H9 (cell line): ENCODE results near the gene PPARD. TPM values are rescaled to one million over a fixed set of nuclear protein-coding genes. Genes with fewer than 3 reads are reported as not detected.

Source experiments
- DNase-seq: peaks from one replicate; pipeline ENCODE4 v3.0.0-alpha.2; 2017
- H2AFZ ChIP-seq: one replicate; pipeline ENCODE4 v1.6.1; 2013; ENCODE audit warnings: mild to moderate bottlenecking, low read length, control low read depth, moderate library complexity
- H2AK5ac ChIP-seq: 2 replicates; pipeline ENCODE4 v1.6.1; 2013; ENCODE audit warnings: low read length, control low read depth, mixed read lengths; ENCODE audit not compliant: insufficient read length
- H2BK120ac ChIP-seq: one replicate; pipeline ENCODE4 v1.6.1; 2013; ENCODE audit warnings: low read depth, mild to moderate bottlenecking, low read length, control low read depth, inconsistent platforms; ENCODE audit not compliant: poor library complexity, severe bottlenecking
- H2BK12ac ChIP-seq: 2 replicates; pipeline ENCODE4 v1.6.1; 2013; ENCODE audit warnings: low read length, control low read depth, mixed read lengths, low read depth; ENCODE audit not compliant: insufficient read length
- H2BK15ac ChIP-seq: 2 replicates; pipeline ENCODE4 v1.6.1; 2013; ENCODE audit warnings: low read depth, low read length, control low read depth
- H2BK20ac ChIP-seq: one replicate; pipeline ENCODE4 v1.6.1; 2013; ENCODE audit warnings: low read depth, mild to moderate bottlenecking, low read length, control low read depth, inconsistent platforms; ENCODE audit not compliant: poor library complexity, severe bottlenecking
- H2BK5ac ChIP-seq: 2 replicates; pipeline ENCODE4 v1.6.1; 2013; ENCODE audit warnings: low read length, control low read depth, mixed read lengths; ENCODE audit not compliant: insufficient read length
- H3K14ac ChIP-seq: 2 replicates; pipeline ENCODE4 v1.6.1; 2013; ENCODE audit warnings: low read length, control low read depth; ENCODE audit not compliant: insufficient read depth
- H3K18ac ChIP-seq: 2 replicates; pipeline ENCODE4 v1.6.1; 2013; ENCODE audit warnings: low read depth, mild to moderate bottlenecking, mixed read lengths, low read length, control low read depth; ENCODE audit not compliant: insufficient read length
- H3K23ac ChIP-seq: 2 replicates; pipeline ENCODE4 v1.6.1; 2013; ENCODE audit warnings: low read length, control low read depth, mixed read lengths, low read depth; ENCODE audit not compliant: insufficient read length
- H3K23me2 ChIP-seq: 2 replicates; pipeline ENCODE4 v1.6.1; 2013; ENCODE audit warnings: low read depth, mild to moderate bottlenecking, mixed read lengths, low read length, control low read depth; ENCODE audit not compliant: insufficient read length, poor library complexity, severe bottlenecking
- H3K27ac ChIP-seq: 2 replicates; pipeline ENCODE4 v1.5.1; 2013; ENCODE audit warnings: low read length, control low read depth, mixed read lengths, low read depth; ENCODE audit not compliant: insufficient read length
- H3K27me3 ChIP-seq: 2 replicates; pipeline ENCODE4 v1.6.1; 2013; ENCODE audit warnings: low read length, control low read depth, inconsistent platforms; ENCODE audit not compliant: insufficient read depth
- H3K4ac ChIP-seq: 2 replicates; pipeline ENCODE4 v1.6.1; 2013; ENCODE audit warnings: low read depth, mild to moderate bottlenecking, control low read depth, inconsistent platforms, low read length, moderate library complexity
- H3K4me1 ChIP-seq: 2 replicates; pipeline ENCODE4 v1.6.1; 2013; ENCODE audit warnings: low read length, control low read depth, inconsistent platforms; ENCODE audit not compliant: insufficient read depth
- H3K4me2 ChIP-seq: 2 replicates; pipeline ENCODE4 v1.6.1; 2013; ENCODE audit warnings: low read length, control low read depth, mixed read lengths; ENCODE audit not compliant: insufficient read length, insufficient read depth
- H3K56ac ChIP-seq: 2 replicates; pipeline ENCODE4 v1.6.1; 2013; ENCODE audit warnings: low read depth, mild to moderate bottlenecking, mixed read lengths, low read length, control low read depth; ENCODE audit not compliant: insufficient read length
- H3K79me1 ChIP-seq: 2 replicates; pipeline ENCODE4 v1.6.1; 2013; ENCODE audit warnings: low read depth, mild to moderate bottlenecking, moderate library complexity, low read length, control low read depth, inconsistent platforms; ENCODE audit not compliant: insufficient read depth, poor library complexity, severe bottlenecking
- H3K79me2 ChIP-seq: 2 replicates; pipeline ENCODE4 v1.6.1; 2013; ENCODE audit warnings: low read length, control low read depth, inconsistent platforms; ENCODE audit not compliant: insufficient read depth
- H3K9ac ChIP-seq: 2 replicates; pipeline ENCODE4 v1.6.1; 2013; ENCODE audit warnings: low read length, control low read depth, mixed read lengths; ENCODE audit not compliant: insufficient read length; ENCODE audit errors: extremely low read depth
- H3K9me3 ChIP-seq: one replicate; pipeline ENCODE4 v1.6.1; 2013; ENCODE audit warnings: low read depth, low read length, inconsistent platforms; ENCODE audit not compliant: control insufficient read depth
- H3T11ph ChIP-seq: one replicate; pipeline ENCODE4 v1.6.1; 2013; ENCODE audit warnings: mild to moderate bottlenecking, low read length, control low read depth, inconsistent platforms
- H4K20me1 ChIP-seq: one replicate; pipeline ENCODE4 v1.6.1; 2013; ENCODE audit not compliant: control insufficient read depth, insufficient read length, insufficient read depth
- H4K5ac ChIP-seq: 2 replicates; pipeline ENCODE4 v1.6.1; 2013; ENCODE audit warnings: low read depth, mild to moderate bottlenecking, mixed read lengths, low read length, control low read depth; ENCODE audit not compliant: insufficient read length
- H4K8ac ChIP-seq: replicated peaks from 2 replicates; pipeline ENCODE4 v1.6.1; 2013; ENCODE audit warnings: low read length, control low read depth, mixed read lengths, low read depth; ENCODE audit not compliant: insufficient read length
- H4K91ac ChIP-seq: 2 replicates; pipeline ENCODE4 v1.6.1; 2013; ENCODE audit warnings: low read depth, mild to moderate bottlenecking, moderate library complexity, mixed read lengths, low read length, control low read depth; ENCODE audit not compliant: insufficient read length
- H3K27ac Mint-ChIP-seq, 3 experiments: 2 replicates in 2 of 3; 3 replicates in 1 of 3; pipeline ENCODE4 v1.8.0; 2020 to 2021; ENCODE audit warnings: mixed read lengths in 3 of 3, mild to moderate bottlenecking in 1 of 3, moderate library complexity in 1 of 3
- H3K27me3 Mint-ChIP-seq: 2 replicates; pipeline ENCODE4 v1.8.0; 2021; ENCODE audit warnings: low read depth, mild to moderate bottlenecking, moderate library complexity, mixed read lengths
- H3K36me3 Mint-ChIP-seq, 3 experiments: 2 replicates in 2 of 3; 3 replicates in 1 of 3; pipeline ENCODE4 v1.8.0; 2020 to 2021; ENCODE audit warnings: low read depth in 3 of 3, mixed read lengths in 3 of 3; ENCODE audit not compliant: insufficient read depth in 1 of 3
- H3K4me1 Mint-ChIP-seq, 2 experiments: 2 replicates each; pipeline ENCODE4 v1.8.0; 2020; ENCODE audit warnings: mixed read lengths in 2 of 2
- H3K4me3 Mint-ChIP-seq, 2 experiments: 2 replicates in 1 of 2; 3 replicates in 1 of 2; pipeline ENCODE4 v1.8.0; 2020 to 2021; ENCODE audit warnings: mild to moderate bottlenecking in 2 of 2, mixed read lengths in 2 of 2, moderate library complexity in 1 of 2
- H3K9me3 Mint-ChIP-seq, 2 experiments: 2 replicates in 1 of 2; 3 replicates in 1 of 2; pipeline ENCODE4 v1.8.0; 2020; ENCODE audit warnings: mild to moderate bottlenecking in 2 of 2, mixed read lengths in 2 of 2, moderate library complexity in 1 of 2
- WGBS: extraction: QIAGEN DNeasy Blood & Tissue Kit; methylation state at CpG from one replicate; pipeline ENCODE4 v1.1.7; 2013; ENCODE audit warnings: missing lambda C conversion rate, low lambda C conversion rate, mixed read lengths; ENCODE audit not compliant: insufficient read length; ENCODE audit errors: extremely low coverage; 5-methylcytosine and 5-hydroxymethylcytosine counted together
- total RNA-seq: library from RNA; stranded (reverse); gene quantifications from 2 replicates; pipeline ENCODE4 v1.2.1, GENCODE V29; 2021
- TF ChIP-seq, protein P1 (sequence below): fragments of 200-600 bp; sonication (generic); conservative IDR thresholded peaks from 3 replicates; pipeline ENCODE4 v1.8.0; 2021; ENCODE audit warnings: antibody characterized with exemption, mild to moderate bottlenecking

The PPARD gene
- total RNA-seq, 1 experiment from 2014 or later, result 11.7 TPM

DNA sequence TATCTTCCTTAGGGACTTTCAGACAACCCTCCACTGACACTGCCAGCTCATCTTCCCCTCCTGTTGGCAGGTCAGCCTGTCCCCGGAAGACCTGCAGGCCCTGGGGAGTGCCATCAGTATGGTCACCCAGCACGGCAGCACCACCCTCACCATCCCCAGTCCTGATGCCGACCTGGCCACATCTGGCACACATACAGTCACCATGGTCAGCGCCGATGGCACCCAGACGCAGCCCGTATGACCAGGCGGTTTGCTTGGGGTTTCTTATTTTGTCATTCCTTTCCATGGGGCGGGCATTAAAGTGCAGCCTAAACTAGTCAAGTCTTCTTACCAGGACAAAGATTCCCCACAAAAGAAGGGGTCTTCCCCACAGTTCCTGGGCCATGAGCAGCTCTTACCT is 48.7 kb upstream of the PPARD start:
- Histone ChIP-seq H4K5ac (no peak overlapping the region), H3K9ac (no peak overlapping the region), H3K9me3 (no peaks in the 10 kb centered on the region), H2BK15ac (no peak overlapping the region), H2BK12ac (no peak overlapping the region), H4K8ac (no peak overlapping the region), H2BK20ac (no peak overlapping the region), H3K27me3 (no peaks in the 10 kb centered on the region), H3K23ac (no peak overlapping the region), H3K27ac (no peak overlapping the region), H3K18ac (no peak overlapping the region), H3K23me2 (no peaks in the 10 kb centered on the region), H3K4me1 (no peaks in the 10 kb centered on the region), H2AFZ (no peak overlapping the region), H2BK5ac (no peak overlapping the region), H3K4me2 (no peak overlapping the region), H2BK120ac (no peak overlapping the region), H2AK5ac (no peak overlapping the region), H3K79me1 (no peaks in the 10 kb centered on the region), H4K20me1 (no peaks in the 10 kb centered on the region), H3K14ac (no peak overlapping the region), H3T11ph (no peak overlapping the region), H4K91ac (no peak overlapping the region), H3K79me2 (no peaks in the 10 kb centered on the region), H3K4ac (no peak overlapping the region), H3K56ac (no peak overlapping the region)
- H3K4me3 Mint-ChIP-seq, result no peak overlapping the region
- no peaks in the 10 kb centered on the region for H3K9me3 Mint-ChIP-seq
- H3K36me3 Mint-ChIP-seq, result peaks cover 5 to 42% (median 39%) of the 10 kb centered on the region in 3 experiments; a peak in 6 of 7 replicates
- no peak for DNase-seq
- no peaks in the 10 kb centered on the region for H3K27me3 Mint-ChIP-seq
- no peak overlapping the region for H3K27ac Mint-ChIP-seq
- WGBS, result no CpG with 5 or more reads among the region's 9 CpGs
- peaks cover 2 to 4% of the 10 kb centered on the region in 2 experiments; a peak in 2 of 4 replicates for H3K4me1 Mint-ChIP-seq
- TF ChIP-seq, protein P1, sequence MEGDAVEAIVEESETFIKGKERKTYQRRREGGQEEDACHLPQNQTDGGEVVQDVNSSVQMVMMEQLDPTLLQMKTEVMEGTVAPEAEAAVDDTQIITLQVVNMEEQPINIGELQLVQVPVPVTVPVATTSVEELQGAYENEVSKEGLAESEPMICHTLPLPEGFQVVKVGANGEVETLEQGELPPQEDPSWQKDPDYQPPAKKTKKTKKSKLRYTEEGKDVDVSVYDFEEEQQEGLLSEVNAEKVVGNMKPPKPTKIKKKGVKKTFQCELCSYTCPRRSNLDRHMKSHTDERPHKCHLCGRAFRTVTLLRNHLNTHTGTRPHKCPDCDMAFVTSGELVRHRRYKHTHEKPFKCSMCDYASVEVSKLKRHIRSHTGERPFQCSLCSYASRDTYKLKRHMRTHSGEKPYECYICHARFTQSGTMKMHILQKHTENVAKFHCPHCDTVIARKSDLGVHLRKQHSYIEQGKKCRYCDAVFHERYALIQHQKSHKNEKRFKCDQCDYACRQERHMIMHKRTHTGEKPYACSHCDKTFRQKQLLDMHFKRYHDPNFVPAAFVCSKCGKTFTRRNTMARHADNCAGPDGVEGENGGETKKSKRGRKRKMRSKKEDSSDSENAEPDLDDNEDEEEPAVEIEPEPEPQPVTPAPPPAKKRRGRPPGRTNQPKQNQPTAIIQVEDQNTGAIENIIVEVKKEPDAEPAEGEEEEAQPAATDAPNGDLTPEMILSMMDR, result no peak
